Keratinocyte (primary cell): ENCODE measurements around the gene ILKAP.

Experiments
- EZH2 ChIP-seq: IDR thresholded peaks from one replicate; pipeline ENCODE4 v1.6.1; 2012; ENCODE audit warnings: inconsistent platforms, mild to moderate bottlenecking, low read length, moderate library complexity
- TF ChIP-seq, protein P1 (sequence below), 3 experiments: IDR thresholded peaks in 1 of 3; conservative IDR thresholded peaks in 1 of 3; optimal IDR thresholded peaks in 1 of 3; 2 replicates in 2 of 3; 3 replicates in 1 of 3; pipeline versions ENCODE3 to v1.5.1; 2011; ENCODE audit warnings: low read length in 3 of 3, mild to moderate bottlenecking in 3 of 3, moderate library complexity in 2 of 3, control low read depth in 1 of 3, inconsistent platforms in 1 of 3; ENCODE audit not compliant: insufficient read depth in 2 of 3; ENCODE audit errors: extremely low read depth in 1 of 3

DNA sequence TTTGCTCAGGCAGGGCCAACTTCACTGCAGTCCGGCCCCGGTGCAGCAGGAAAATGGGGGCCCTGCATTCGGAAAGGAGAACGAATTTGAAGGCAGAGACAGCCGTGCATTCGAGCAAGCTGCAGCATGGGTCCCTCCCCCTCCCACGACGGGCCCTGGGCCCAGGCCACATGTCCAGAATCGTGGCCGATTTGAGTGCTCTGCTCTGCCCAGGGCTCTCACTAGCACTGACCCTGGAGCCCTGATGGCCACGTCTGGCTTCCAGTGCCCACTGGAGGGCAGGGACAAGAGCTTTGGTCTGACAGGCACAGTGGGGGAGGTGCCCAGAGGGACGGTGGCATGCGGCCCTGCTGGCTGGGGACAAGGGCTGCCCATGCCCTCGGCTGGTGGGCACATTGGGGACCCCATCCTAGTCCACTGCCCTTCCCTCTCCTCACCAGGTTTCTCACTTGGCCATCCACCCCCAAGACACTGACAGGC lies 79.5 kb downstream of the ILKAP start:
- TF ChIP-seq, protein P1, sequence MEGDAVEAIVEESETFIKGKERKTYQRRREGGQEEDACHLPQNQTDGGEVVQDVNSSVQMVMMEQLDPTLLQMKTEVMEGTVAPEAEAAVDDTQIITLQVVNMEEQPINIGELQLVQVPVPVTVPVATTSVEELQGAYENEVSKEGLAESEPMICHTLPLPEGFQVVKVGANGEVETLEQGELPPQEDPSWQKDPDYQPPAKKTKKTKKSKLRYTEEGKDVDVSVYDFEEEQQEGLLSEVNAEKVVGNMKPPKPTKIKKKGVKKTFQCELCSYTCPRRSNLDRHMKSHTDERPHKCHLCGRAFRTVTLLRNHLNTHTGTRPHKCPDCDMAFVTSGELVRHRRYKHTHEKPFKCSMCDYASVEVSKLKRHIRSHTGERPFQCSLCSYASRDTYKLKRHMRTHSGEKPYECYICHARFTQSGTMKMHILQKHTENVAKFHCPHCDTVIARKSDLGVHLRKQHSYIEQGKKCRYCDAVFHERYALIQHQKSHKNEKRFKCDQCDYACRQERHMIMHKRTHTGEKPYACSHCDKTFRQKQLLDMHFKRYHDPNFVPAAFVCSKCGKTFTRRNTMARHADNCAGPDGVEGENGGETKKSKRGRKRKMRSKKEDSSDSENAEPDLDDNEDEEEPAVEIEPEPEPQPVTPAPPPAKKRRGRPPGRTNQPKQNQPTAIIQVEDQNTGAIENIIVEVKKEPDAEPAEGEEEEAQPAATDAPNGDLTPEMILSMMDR (optimal IDR thresholded peaks at IDR 0.05 in 1 of 3, IDR thresholded peaks at IDR 0.05 in 1 of 3, conservative IDR thresholded peaks at IDR 0.05 in 1 of 3; ENCODE audit: extremely low read depth in 1 of 3, insufficient read depth in 2 of 3, low read length in 3 of 3): no peak
- TF ChIP-seq EZH2: no peak
